GM19025 (cell line): Measurements from ENCODE around the gene CDH4.

Experiments
- ATAC-seq: cut with Tn5 transposase; IDR thresholded peaks from one replicate; pipeline ENCODE4 v1.9.1; 2021; ENCODE audit warnings: mild to moderate bottlenecking, low read depth, moderate library complexity; ENCODE audit not compliant: unreplicated experiment

The CDH4 gene

GRCh38 chr20:61433176-61433575, 181.1 kb downstream of the CDH4 start:
- ATAC-seq, result no peak

GRCh38 chr20:61433816-61434215, 181.8 kb downstream of the CDH4 start:
- ATAC-seq, result no peak

- ATAC-seq, result no peak
Observed at GRCh38 chr20:61434341-61434781, 182.3 kb downstream of the CDH4 start.

GRCh38 chr20:61435184-61435822, 183.2 kb downstream of the CDH4 start:
- ATAC-seq, result no peak

GRCh38 chr20:61435823-61436220, 183.8 kb downstream of the CDH4 start:
- ATAC-seq, result no peak

GRCh38 chr20:61436283-61436666, 184.2 kb downstream of the CDH4 start:
- ATAC-seq, result no peak

DNA sequence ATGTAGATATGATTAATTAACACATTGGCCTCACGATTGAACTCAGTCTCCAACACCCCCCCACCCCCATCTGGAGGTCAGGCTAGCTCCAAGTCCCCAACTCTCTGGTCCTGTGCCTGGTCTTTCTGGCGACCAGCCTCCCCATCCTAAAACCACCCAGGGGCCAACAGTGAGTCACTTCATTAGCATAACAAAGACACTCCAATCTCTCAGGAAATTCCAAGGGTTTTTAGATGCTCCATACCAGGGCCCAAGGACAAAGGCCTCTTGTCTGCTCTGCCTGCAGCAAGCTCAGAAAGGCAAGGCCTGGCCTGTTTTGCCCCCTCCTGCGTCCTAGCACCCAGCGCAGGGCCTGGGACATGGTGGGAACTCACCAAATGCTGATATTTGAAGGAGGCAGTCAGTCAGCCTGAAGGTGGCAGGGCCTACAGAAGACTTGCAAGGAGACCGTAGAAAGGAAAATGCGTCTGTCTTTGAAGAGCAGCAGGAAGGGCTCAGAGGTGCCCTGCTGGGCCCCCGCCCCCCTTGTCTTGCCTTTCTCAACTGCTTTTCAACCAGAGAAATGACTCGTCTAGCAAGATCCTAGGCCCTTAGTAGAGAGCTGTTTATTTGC, 184.7 kb downstream of the CDH4 start:
- no peak for ATAC-seq

DNA sequence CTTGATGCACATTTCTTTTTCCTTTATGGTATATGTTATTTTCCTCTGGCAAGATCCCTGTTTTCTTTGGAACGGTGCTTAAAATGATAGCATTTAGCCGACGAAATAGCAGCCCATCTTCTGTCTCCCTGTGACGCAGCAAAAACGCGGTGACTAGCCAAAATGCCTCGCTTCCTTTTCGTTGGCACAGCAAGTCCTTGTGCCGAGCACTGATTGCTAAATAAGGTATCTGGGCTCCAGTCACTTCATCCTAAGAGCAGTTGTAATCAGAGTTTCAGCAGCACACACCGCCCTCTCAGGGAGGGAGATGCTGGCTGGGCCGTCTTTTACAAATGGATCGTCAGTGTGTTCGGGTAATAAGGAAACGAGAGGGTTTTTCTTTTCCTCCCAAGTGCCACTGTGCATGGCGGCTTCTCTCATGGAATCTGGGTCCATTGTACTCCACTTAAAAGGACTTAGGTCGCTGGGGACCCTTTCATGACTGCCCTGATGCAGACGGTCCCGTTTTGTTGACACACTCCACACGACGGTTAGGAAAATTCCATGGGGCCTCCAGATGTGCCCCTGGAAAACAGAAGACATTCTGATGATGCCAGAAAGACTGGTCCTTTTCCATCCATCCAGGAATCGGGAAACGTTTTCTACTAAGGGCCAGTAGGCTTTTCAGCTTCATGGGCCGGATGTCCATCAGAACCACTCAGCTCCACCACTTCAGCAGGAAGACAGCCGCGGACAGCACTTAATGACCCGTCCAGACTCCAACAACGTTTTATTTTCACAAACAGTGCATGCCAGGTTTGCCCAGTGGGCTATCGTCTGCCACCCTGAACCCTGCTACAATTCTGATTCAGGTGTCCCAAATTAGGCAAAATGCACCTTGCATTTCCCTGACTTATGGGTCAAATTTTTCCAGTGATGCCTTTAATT, 185.5 kb downstream of the CDH4 start:
- no peak for ATAC-seq

DNA sequence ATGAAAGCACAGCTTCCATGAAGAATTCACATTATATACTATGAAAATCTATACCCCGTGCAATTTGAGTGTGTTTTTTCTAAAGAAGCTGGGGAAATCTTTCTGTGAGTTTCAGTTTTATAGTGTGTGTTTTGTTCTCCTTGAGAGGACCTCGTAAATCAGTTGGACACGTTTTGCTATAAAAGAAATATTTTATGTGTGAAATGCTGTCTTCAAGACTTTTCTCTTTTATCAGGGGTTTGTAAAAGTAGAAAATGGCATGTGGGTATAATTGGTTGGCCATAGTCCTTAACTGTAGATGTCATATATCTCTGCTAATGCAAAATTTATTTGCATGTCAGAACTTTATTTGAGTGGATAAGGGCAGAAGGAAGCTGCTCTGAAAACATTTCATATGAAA, 186.2 kb downstream of the CDH4 start:
- no peak for ATAC-seq

- ATAC-seq, result no peak
Observed at GRCh38 chr20:61439251-61439650, 187.2 kb downstream of the CDH4 start.

- no peak for ATAC-seq
Observed at GRCh38 chr20:61440548-61441055, 188.5 kb downstream of the CDH4 start.

GRCh38 chr20:61441537-61441936, 189.5 kb downstream of the CDH4 start:
- ATAC-seq, result no peak

DNA sequence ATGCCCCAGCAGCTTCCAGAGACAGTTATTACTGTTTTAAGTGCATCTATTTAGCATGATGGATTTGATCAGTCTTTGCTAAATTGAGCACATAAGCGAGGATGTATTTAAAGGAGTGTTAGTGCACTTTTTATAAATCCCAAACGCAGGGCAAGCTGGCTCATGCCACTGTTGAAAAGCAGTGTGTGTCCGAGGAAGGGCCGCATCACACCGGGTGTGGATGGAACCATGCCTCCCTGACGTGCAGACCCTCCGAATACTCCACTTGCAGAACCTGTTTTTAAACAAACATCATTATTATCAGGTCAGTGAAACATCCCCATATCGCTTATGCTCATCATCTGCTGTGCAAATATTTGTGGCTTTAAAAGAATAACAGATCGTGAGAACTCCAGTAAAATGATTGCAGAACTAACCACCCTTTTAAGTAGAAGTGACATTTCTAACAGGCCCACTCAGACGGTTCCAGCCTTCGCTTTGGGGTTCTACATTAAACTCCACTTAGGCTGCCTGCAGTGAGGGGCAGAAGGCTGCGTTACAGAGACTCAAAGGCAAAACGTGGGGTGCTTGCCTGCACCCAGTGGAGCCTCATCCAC, 190.1 kb downstream of the CDH4 start:
- no peak for ATAC-seq

DNA sequence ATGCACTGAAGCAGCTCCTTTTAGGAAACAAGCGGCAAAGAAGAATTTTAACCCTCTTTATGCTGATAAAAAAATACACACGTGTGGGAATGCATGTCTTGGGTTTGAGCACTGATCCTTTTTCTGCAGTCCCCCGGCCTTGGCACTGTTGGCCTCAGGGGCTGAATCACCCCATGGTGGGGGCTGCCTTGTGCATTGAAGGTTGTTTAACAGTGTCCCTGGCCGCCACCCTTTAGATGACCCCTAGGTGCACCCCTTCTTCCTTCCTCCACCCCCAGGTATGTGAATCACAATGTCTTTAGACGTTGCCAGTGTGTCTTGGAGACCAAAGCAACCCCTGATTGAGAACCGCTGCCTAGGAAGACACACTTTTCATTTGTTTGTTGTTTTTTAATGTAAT, 190.7 kb downstream of the CDH4 start:
- no peak for ATAC-seq

DNA sequence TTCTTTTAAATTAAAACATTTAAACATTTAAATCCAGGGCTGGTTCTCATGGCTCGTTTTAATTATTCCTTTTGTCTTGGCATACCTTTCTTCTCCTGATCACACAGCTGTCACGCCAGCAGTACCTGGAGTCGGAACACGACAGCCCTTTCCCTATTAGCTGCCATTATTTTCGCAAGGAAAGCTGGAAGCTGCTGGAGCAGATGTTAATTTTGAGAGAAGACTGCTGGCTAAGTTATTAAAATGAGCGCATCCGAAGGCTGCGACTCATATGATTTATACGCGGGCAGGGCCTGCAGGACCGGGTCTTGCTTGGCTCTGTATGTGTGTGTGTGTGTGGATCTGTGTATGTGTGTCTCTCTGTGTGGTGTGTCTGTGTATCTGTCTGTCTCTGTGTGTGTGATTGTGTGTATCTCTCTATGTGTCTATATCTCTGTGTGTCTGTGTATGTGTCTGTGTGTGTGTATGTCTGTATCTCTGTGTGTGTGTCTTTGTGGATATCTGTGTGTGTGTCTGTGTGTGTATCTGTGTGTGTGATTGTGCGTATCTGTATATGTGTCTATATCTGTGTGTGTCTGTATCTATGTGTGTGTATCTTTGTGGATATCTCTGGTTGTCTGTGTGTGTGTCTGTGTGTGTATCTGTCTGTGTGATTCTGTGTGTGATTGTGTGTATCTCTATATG, 191.5 kb downstream of the CDH4 start:
- ATAC-seq, result no peak

DNA sequence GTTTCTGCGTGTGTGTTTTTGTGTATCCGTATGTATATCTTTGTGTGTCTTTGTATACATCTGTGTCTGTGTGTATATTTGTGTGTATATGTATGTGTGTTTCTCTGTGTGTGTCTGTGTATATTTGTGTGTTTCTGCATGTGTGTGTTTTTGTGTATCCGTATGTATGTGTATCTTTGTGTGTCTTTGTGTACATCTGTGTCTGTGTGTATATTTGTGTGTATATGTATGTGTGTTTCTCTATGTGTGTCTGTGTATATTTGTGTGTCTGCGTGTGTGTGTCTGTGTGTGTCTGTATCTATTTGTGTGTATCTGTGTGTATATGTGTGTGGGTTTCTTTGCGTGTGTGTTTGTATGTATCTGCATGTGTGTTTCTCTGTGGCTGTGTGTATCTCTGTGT, 192.6 kb downstream of the CDH4 start:
- ATAC-seq, result no peak

- no peak for ATAC-seq
Observed at GRCh38 chr20:61445138-61445537, 193.1 kb downstream of the CDH4 start.

DNA sequence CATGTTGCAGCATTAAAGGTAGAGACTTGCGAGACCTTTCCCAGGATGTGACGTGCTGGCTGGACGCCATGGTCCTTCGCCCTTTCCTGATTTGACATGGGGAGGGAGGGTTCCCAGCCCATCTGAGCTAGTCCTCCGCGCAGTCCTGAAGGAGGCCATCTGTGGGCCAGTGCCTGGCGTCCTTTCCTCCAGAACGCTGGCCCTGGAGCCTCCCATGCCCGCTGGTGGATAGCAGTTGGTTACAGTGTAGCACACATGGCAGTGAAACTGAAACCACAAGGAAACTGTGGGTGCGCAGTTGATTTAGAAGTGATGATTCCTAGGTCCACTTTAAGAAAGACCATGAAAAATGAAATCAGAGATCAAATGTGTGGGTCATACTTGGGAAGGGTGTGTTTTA, 193.7 kb downstream of the CDH4 start:
- no peak for ATAC-seq

- ATAC-seq, result no peak
Observed at GRCh38 chr20:61447952-61448351, 195.9 kb downstream of the CDH4 start.

DNA sequence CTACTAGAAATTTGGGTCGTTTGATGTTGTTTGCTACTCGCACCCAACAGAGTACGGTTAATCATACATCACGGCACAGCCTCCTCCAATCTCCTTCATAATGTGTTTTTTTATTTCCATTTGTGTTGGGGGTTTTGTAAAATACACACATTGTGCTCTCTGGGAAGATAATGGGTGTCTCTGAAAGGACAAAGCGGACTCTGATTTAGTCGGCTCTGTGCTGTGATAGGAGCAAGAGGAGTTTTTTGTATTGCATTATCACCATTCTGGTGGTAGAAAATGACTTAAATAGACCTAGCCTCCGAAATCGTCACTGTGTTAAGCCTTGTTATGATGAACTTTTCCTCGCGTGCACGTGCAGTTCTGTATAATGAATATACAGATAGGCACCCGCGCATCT, 196.3 kb downstream of the CDH4 start:
- ATAC-seq, result no peak
